MG63 (cell line): Measurements from ENCODE around the gene MLXIPL. TPM values are rescaled to one million over a fixed set of nuclear protein-coding genes. Genes with fewer than 3 reads are reported as not detected.

ENCODE experiments used
- DNase-seq: peaks from one replicate; pipeline ENCODE4 v3.0.0-alpha.2; 2020
- H3K27me3 ChIP-seq: fragments of 250-450 bp; sonication (Bioruptor Pico); 2 replicates; pipeline ENCODE4 v1.5.1; 2020; ENCODE audit warnings: mild to moderate bottlenecking, moderate library complexity
- H3K36me3 ChIP-seq: fragments of 250-450 bp; sonication (Bioruptor Pico); 2 replicates; pipeline ENCODE4 v1.5.1; 2020; ENCODE audit warnings: mild to moderate bottlenecking, moderate library complexity
- H3K4me3 ChIP-seq: fragments of 250-450 bp; sonication (Bioruptor Pico); 2 replicates; pipeline ENCODE4 v1.5.1; 2020; ENCODE audit warnings: mild to moderate bottlenecking, moderate library complexity
- H3K9me3 ChIP-seq: fragments of 250-450 bp; sonication (Bioruptor Pico); 2 replicates; pipeline ENCODE4 v1.5.1; 2020; ENCODE audit warnings: mild to moderate bottlenecking, moderate library complexity
- total RNA-seq: library from RNA; depleted of rRNA; stranded (reverse); fragments of >200 nt; shearing (Covaris generic); gene quantifications from 2 replicates; pipeline ENCODE4 v1.2.3, GENCODE V29; 2014; ENCODE audit warnings: low replicate concordance

The MLXIPL gene
- total RNA-seq, 1 experiment from 2014 or later: not detected

DNA sequence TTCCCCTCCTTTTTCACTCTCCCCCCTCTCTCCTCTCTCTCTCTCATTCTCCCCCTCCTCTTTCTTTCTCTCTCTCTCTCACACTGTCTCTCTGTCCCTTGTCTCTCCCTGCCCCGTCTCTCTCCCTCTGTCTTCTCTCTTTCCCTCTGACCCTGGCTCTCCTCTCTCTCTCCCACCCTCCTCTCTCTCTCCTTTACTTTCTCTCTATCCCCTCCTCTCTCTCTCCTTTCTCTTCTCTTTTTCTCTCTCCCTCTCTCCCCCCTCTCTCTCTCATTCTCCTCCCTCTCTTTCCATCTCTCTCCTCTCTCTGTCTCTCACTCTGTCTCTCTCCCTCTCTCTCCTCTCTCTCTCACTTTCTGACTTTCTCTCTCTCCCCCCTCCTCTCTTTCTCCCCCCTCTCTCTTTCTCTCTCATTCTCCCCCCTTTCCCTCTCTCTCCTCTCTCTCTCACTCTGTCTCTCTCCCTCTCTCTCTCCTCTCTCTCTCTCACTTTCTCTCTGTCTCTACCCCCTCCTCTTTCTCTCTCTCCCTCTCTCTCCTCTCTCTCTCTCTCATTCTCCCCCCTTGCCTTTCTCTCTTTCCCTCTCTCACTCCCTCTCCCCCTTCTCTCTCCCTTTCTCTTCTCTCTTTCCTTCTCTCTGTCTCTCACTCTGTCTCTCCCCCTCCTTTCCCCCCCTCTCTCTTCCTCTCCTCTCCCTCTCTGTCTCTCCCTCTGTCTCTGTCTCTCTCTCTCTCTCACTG lies 24.4 kb upstream of the MLXIPL start:
- Histone ChIP-seq H3K4me3 (no peak overlapping the region), H3K36me3 (no peaks in the 10 kb centered on the region), H3K9me3 (no peaks in the 10 kb centered on the region), H3K27me3 (no peaks in the 10 kb centered on the region; the same call in 1 of the 2 replicates)
- no peak for DNase-seq

DNA sequence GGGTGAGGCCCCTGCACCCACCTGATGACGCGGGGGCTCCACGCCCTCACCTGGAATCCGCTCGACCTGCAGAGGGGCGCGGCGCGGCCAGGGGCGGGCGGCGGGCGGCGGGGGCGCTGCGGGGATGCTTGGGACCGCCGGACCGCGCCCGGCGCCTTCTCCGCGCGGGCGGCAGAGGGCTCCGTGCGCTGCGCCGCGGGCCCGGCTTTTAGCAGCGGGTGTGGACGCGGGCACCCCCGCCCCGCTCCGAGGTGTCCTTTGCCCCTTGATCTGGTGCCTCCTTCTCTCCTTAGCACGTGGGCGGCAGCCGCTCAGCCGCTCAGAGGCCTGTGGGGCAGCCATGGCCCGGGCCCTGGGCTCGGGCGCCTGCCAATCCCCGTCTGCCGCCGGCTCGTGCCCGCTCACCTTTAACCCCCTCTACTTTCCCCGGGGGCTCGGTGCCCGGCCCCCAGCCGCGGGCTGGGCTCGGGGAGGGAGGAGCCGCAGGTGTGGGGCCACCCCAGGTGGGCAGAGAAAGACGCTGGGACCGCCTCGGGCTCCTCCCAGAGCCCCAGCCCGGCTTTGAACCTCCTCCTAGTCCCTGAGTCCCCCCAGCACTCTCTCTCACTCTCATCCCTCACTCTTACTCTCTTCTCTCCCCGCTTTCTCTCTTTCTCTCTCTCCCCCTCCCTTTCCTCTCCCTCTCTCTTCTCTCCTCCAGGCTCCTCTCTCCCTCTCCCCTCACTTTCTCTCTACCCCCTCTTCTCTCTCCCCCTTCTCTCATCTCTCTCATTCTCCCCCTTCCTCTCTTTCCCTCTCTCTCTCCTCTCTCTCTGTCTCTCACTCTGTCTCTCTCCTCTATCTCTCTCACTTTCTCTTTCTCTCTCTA lies 23.6 kb upstream of the MLXIPL start:
- H3K27me3 ChIP-seq: no peaks in the 10 kb centered on the region; the same call in 1 of the 2 replicates
- H3K9me3 ChIP-seq: no peaks in the 10 kb centered on the region
- peak; percentile 23 for DNase-seq
- H3K4me3 ChIP-seq: peak overlapping the region; percentile 24; the same call in 1 of the 2 replicates
- no peaks in the 10 kb centered on the region for H3K36me3 ChIP-seq

- no peak overlapping the region for H3K4me3 ChIP-seq
- no peak for DNase-seq
- no peaks in the 10 kb centered on the region for H3K9me3 ChIP-seq
- no peaks in the 10 kb centered on the region for H3K36me3 ChIP-seq
- no peaks in the 10 kb centered on the region; the same call in 1 of the 2 replicates for H3K27me3 ChIP-seq
These were observed 22.7 kb upstream of the MLXIPL start for GRCh38 chr7:73646785-73647724.

DNA sequence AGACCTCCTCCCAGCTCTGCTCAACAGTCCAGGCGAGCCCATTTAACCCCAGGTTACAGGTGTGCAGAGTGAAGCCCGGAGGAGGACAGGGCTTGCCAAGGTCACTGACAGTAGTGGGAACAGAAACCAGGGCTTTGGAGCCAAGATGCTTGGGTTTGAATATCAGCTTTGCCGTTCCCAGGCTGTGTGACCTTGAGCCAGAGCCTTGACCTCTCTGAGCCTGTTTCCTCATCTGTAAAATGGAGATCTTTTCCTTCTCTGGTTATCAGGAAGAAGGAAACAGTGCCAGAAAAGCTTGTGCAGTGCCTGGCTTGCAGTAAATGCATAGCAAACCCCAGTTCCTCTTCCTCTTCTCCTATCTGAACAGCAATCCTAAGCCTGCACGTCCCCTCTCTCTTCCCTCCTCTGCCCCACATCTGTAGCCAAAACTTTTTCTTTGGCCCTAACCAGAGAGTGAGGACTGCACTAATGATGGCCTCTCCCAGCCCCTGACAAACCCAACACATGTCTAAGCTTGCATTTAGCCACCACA lies 21.4 kb upstream of the MLXIPL start:
- no peak for DNase-seq
- Histone ChIP-seq H3K4me3 (no peak overlapping the region), H3K36me3 (no peaks in the 10 kb centered on the region), H3K9me3 (no peaks in the 10 kb centered on the region), H3K27me3 (no peaks in the 10 kb centered on the region; the same call in 1 of the 2 replicates)

DNA sequence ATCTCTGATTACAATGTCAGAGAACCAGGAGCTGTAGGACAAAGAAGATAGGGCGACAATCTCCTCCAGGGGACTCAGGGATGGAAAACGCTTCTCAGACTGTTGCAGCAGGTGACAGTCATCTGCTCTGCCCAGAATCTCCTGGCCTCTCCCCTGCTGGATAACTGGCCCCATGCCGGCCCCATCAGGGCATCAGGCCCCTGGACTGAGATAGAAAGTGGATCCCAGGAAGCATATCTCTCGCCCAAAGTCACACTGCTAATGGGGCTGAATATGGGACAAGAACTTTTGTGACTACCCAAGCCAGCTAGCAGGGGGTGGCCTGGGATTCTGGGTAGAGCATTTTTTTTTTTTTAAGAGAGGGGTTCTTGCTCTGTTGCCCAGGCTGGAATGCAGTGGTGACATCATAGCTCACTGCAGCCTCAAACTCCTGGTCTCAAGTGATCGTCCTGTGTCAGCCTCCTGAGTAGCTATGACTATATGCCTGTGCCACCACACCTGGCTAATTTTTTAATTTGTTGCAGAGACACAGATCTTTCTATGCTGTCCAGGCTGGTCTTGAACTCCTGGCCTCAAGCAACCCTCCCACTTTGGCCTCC lies 20.5 kb upstream of the MLXIPL start:
- no peaks in the 10 kb centered on the region for H3K9me3 ChIP-seq
- H3K27me3 ChIP-seq: no peaks in the 10 kb centered on the region; the same call in 1 of the 2 replicates
- no peaks in the 10 kb centered on the region for H3K36me3 ChIP-seq
- H3K4me3 ChIP-seq: no peak overlapping the region
- DNase-seq: no peak

DNA sequence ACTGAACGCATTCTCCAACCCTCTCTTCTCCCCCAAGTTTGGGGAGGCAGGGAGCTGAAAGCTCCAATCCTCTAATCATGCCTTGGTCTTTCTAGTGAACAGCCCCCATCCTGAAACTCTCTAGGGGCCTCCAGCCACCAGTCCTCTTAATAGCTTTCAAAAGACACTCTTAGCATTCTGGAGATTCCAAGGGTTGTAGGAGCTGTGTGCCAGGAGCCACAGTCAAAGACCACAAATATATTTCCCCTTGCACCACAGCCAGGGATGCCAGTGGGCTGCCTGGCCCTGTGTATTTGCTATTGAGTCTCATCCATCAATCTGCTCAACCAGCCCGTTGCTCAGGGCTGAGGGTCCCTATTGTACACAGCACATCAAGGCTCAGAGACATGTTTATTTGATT lies 18.5 kb upstream of the MLXIPL start:
- H3K4me3 ChIP-seq: no peak overlapping the region
- H3K9me3 ChIP-seq: no peaks in the 10 kb centered on the region
- DNase-seq: no peak
- H3K36me3 ChIP-seq: no peaks in the 10 kb centered on the region
- no peaks in the 10 kb centered on the region for H3K27me3 ChIP-seq

GRCh38 chr7:73638911-73639310 lies 14.6 kb upstream of the MLXIPL start:
- no peaks in the 10 kb centered on the region for H3K9me3 ChIP-seq
- H3K36me3 ChIP-seq: no peaks in the 10 kb centered on the region
- H3K27me3 ChIP-seq: no peaks in the 10 kb centered on the region
- DNase-seq: no peak
- no peak overlapping the region for H3K4me3 ChIP-seq

DNA sequence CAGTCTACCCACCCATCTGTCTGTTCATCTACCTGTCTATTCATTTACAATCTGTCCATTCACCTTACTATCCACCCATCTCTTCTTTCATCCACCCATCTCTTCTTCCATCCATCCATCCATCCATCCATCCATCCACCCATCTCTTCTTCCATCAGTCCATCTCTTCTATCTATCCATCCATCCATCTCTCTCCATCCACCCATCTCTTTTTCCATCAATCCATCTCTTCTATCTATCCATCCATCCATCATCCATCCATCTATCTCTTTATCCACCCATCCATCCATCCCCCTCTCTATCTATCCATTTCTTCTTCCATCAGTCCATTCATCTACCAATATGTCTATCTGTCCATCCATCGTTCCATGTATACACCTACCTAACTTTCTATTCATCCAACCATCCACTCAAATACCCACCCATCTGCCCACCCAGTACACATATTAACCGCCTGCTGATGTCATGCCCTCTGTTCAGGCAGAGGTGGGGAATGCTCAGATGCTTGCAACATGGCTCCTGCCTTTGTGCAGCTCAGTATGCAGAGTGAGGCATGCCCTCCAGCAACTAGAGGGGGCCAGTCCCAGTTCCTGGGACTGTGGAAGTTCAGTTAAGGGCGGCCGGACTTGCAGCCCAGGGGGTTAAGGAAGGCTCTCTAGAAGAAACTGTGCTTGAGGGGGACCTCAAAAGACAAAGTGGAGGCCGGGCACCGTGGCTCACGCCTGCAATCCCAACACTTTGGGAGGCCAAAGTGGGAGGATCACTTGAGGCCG lies 11.3 kb upstream of the MLXIPL start:
- DNase-seq: no peak
- no peaks in the 10 kb centered on the region for H3K36me3 ChIP-seq
- H3K9me3 ChIP-seq: no peaks in the 10 kb centered on the region
- no peak overlapping the region for H3K4me3 ChIP-seq
- H3K27me3 ChIP-seq: no peaks in the 10 kb centered on the region

DNA sequence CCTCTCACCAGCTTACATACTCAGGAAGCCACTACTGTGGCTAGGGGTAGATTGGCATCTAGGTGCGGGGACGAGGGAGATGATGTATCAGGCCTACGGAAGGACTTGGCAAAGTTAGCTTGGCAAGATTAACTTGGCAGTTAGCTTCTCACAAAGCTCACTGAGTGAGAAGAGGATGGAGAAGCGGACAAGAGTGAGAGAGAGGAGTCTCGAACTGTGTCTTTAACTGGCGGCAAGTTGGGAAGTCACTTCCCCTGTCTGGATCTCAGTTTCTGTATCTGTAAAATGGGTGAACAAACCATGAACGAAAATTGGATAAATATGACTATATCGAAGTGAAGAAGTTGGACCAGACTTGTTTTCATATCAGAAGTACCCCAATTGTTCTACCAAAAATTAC lies 9.5 kb upstream of the MLXIPL start:
- no peaks in the 10 kb centered on the region for H3K36me3 ChIP-seq
- no peaks in the 10 kb centered on the region for H3K9me3 ChIP-seq
- no peaks in the 10 kb centered on the region for H3K27me3 ChIP-seq
- no peak for DNase-seq
- no peak overlapping the region for H3K4me3 ChIP-seq

DNA sequence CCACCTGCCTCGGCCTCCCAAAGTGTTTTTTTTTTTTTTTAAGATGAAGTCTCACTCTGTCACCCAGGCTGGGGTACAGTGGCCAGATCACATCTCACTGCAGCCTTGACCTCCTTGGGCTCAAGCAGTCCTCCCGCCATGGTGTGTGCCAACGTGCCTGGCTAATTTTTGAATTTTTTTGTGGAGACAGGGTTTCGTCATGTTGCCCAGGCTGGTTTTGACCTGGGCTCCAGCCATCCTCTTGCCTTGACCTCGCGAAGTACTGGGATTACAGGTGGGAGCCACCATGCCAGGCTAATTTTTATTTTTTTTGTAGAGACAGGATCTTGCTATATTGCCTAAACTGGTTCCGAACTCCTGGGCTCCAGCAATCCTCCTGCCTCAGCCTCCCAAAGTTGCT lies 9.0 kb upstream of the MLXIPL start:
- no peaks in the 10 kb centered on the region for H3K27me3 ChIP-seq
- no peak overlapping the region for H3K4me3 ChIP-seq
- H3K9me3 ChIP-seq: no peaks in the 10 kb centered on the region
- DNase-seq: no peak
- no peaks in the 10 kb centered on the region for H3K36me3 ChIP-seq

GRCh38 chr7:73631558-73631957 lies 7.2 kb upstream of the MLXIPL start:
- DNase-seq: no peak
- H3K4me3 ChIP-seq: no peak overlapping the region
- H3K27me3 ChIP-seq: no peaks in the 10 kb centered on the region
- no peaks in the 10 kb centered on the region for H3K36me3 ChIP-seq
- H3K9me3 ChIP-seq: no peaks in the 10 kb centered on the region

- Histone ChIP-seq H3K36me3 (no peaks in the 10 kb centered on the region), H3K4me3 (no peak overlapping the region), H3K27me3 (no peaks in the 10 kb centered on the region), H3K9me3 (no peaks in the 10 kb centered on the region)
- no peak for DNase-seq
These were observed 4.2 kb upstream of the MLXIPL start for GRCh38 chr7:73628504-73628903.

GRCh38 chr7:73626814-73627213 lies 2.5 kb upstream of the MLXIPL start:
- H3K27me3 ChIP-seq: no peaks in the 10 kb centered on the region
- no peaks in the 10 kb centered on the region for H3K36me3 ChIP-seq
- no peaks in the 10 kb centered on the region for H3K9me3 ChIP-seq
- H3K4me3 ChIP-seq: no peak overlapping the region
- DNase-seq: peak; percentile 80

DNA sequence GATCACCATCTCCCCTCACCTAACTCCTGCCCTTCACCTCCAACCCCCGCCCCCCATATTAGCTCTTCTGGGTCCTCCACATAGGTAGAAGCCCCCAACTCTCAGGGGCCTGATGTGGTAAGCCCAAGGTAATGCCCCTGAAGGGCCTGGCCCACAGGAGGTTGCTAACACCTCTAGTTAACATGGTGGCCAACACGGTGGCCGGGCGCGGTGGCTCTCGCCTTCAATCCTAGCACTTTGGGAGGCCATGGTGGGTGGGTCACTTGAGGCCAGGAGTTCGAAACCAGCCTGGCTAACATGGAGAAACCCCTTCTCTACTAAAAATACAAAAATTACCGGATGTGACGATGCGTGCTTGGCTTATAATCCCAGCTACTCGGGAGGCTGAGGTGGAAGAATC lies 954 bp upstream of the MLXIPL start:
- no peak overlapping the region for H3K4me3 ChIP-seq
- no peak for DNase-seq
- no peaks in the 10 kb centered on the region for H3K27me3 ChIP-seq
- H3K36me3 ChIP-seq: no peaks in the 10 kb centered on the region
- H3K9me3 ChIP-seq: no peaks in the 10 kb centered on the region

GRCh38 chr7:73624669-73625001 lies 313 bp upstream of the MLXIPL start:
- Histone ChIP-seq H3K4me3 (no peak overlapping the region), H3K36me3 (no peaks in the 10 kb centered on the region), H3K9me3 (no peaks in the 10 kb centered on the region), H3K27me3 (no peaks in the 10 kb centered on the region)
- DNase-seq: no peak
